Measurements from ENCODE around the gene MMD.
"Not testable (repeated sequence)": the region's sequence is repeated elsewhere in the genome, so short reads cannot be mapped to it uniquely, and the experiment has no call there.

MMD gene

GRCh38 chr17:55395803-55396505, 25.7 kb downstream of the MMD start:
- DNase-seq (ENCODE audit: low read depth in 2 of 2): no peak

GRCh38 chr17:55394357-55395021, 27.1 kb downstream of the MMD start:
- DNase-seq (ENCODE audit: low read depth in 2 of 2): no peak

GRCh38 chr17:55391764-55392467, 29.7 kb downstream of the MMD start:
- DNase-seq (ENCODE audit: low read depth in 2 of 2): no peak

- no peak for DNase-seq (ENCODE audit: low read depth in 2 of 2)
Observed at GRCh38 chr17:55391244-55391757, 30.3 kb downstream of the MMD start.

GRCh38 chr17:55390364-55390977, 31.2 kb downstream of the MMD start:
- DNase-seq (ENCODE audit: low read depth in 2 of 2): no peak

- not testable (repeated sequence) for DNase-seq (ENCODE audit: low read depth in 2 of 2)
Observed at GRCh38 chr17:55389715-55390114, 31.9 kb downstream of the MMD start.

GRCh38 chr17:55388842-55389241, 32.8 kb downstream of the MMD start:
- no peak for DNase-seq (ENCODE audit: low read depth in 2 of 2)

- DNase-seq (ENCODE audit: low read depth in 2 of 2): no peak
Observed at GRCh38 chr17:55386796-55387332, 34.8 kb downstream of the MMD start.

- no peak for DNase-seq (ENCODE audit: low read depth in 2 of 2)
Observed at GRCh38 chr17:55384643-55385232, 36.9 kb downstream of the MMD start.

- no peak for DNase-seq (ENCODE audit: low read depth in 2 of 2)
Observed at GRCh38 chr17:55383771-55384642, 37.6 kb downstream of the MMD start.

- DNase-seq (ENCODE audit: low read depth in 2 of 2): no peak
Observed at GRCh38 chr17:55381017-55381770, 40.4 kb downstream of the MMD start.

GRCh38 chr17:55377671-55378275, 43.9 kb downstream of the MMD start:
- DNase-seq (ENCODE audit: low read depth in 2 of 2): no peak

GRCh38 chr17:55368706-55369105, 52.9 kb downstream of the MMD start:
- no peak for DNase-seq (ENCODE audit: low read depth in 2 of 2)

- no peak for DNase-seq (ENCODE audit: low read depth in 2 of 2)
Observed at GRCh38 chr17:55366020-55366481, 55.6 kb downstream of the MMD start.

GRCh38 chr17:55363033-55363432, 58.6 kb downstream of the MMD start:
- DNase-seq (ENCODE audit: low read depth in 2 of 2): no peak

- no peak for DNase-seq (ENCODE audit: low read depth in 2 of 2)
Observed at GRCh38 chr17:55360971-55361370, 60.7 kb downstream of the MMD start.

GRCh38 chr17:55356434-55357328, 65.0 kb downstream of the MMD start:
- DNase-seq (ENCODE audit: low read depth in 2 of 2): peak; percentile 17 to 68

- no peak for DNase-seq (ENCODE audit: low read depth in 2 of 2)
Observed at GRCh38 chr17:55354941-55355340, 66.7 kb downstream of the MMD start.
